ENCODE results near the gene TUBB4B. TPM values are rescaled to one million over a fixed set of nuclear protein-coding genes. Genes with fewer than 3 reads are reported as not detected.
A peak's percentile ranks its signal among the peaks of the same experiment; 100 is the strongest.

The TUBB4B gene
- total RNA-seq, 1 donor from 2014 or later, result 191 TPM

DNA sequence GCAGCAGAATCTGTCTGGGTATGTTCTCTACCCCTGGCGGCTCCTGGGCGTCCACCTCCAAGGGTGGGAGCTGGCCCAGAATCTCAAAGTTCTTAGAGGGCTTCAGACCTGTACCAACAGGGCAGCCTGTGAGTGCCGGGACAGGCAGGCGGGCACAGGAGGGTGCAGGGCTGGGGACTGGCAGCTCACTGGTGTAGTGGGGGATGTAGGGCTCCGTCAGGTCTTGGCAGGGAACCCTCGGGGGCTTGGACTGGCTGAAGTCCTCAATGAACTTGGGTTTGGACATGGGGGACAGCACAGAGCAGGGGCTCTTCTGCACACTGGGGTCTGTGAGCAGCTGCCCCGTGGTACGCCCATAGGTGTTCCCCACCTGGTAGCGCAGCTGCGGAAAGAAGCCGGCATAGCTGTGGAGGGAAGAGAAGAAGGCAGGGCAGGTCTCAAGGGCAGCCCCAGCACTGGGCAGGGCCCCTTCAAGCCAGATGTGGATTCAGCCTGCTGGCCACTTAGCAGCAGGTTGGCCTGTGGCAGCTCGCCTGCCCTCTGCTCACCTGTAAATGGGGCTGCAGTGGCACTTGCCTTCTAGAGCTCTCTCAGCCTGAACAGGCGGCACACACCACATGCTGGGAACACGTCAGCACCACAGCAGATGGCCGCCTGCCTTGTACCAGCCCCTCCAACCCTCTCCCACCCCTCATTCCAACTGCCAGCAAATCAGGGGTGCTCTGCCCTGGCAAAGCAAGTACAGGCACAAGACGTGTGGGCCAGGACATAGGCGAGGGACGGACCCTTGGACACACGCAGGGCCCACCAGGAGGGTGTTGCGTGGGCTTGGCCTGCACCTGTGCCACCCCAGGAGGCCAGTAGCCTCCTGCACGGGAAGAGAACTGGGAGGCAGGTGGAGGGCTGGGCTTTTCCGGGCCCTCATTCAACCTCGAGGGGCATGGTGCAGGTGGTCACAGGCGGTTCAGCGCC is 4.6 kb downstream of the TUBB4B start:
- Histone ChIP-seq H3K9me3 (no peaks in the 10 kb centered on the region), H3K36me3 (peaks cover 21% of the 10 kb centered on the region), H3K27me3 (no peaks in the 10 kb centered on the region), H3K4me3 (no peak overlapping the region), H3K27ac (no peak overlapping the region), H3K4me1 (peaks cover 30% of the 10 kb centered on the region)
- ATAC-seq (no peak), DNase-seq (no peak)
- intact Hi-C loops (cut with DNase I), result no loop called here
- TF ChIP-seq, protein P1, sequence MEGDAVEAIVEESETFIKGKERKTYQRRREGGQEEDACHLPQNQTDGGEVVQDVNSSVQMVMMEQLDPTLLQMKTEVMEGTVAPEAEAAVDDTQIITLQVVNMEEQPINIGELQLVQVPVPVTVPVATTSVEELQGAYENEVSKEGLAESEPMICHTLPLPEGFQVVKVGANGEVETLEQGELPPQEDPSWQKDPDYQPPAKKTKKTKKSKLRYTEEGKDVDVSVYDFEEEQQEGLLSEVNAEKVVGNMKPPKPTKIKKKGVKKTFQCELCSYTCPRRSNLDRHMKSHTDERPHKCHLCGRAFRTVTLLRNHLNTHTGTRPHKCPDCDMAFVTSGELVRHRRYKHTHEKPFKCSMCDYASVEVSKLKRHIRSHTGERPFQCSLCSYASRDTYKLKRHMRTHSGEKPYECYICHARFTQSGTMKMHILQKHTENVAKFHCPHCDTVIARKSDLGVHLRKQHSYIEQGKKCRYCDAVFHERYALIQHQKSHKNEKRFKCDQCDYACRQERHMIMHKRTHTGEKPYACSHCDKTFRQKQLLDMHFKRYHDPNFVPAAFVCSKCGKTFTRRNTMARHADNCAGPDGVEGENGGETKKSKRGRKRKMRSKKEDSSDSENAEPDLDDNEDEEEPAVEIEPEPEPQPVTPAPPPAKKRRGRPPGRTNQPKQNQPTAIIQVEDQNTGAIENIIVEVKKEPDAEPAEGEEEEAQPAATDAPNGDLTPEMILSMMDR (IDR thresholded peaks at IDR 0.05), result no peak

DNA sequence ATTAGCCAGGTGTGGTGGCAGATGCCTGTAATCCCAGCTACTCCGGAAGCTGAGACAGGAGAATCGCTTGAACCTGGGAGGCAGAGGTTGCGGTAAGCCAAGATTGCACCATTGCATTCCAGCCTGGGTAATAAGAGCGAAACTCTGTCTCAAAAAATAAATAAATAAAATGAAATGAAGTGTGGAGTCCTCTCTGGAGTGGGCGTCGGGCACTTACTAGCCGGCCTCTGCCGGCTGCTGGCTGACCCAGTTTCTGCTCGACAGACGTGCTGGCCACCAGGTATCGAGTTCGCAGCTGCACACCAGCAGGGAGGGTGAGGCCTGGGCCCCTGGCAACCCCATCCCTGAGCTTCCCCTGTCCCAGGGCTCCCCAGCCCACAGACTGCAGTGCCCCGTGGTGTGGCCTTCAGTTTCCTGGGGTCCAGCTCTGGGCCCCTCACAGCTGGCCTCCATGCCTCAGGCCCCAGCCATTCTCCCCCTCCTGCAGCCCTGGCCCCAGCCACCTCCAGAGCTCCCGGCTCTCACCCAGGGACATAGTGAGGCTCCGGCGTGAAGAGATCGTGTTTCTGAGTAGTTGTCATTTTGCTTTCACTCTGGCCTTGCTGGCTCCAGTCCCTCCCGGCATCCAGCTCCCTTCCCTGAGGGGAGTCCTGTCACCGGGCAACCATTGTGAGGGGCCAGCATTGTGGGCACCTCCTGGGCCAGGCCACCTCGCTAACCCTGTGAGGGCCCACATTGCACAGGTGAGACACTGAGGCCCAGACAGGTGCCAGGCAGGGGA is 6.2 kb downstream of the TUBB4B start:
- DNase-seq (peak; percentile 86), ATAC-seq (peak; percentile 73)
- TF ChIP-seq, protein P1 (IDR thresholded peaks at IDR 0.05), result no peak
- H3K27me3 ChIP-seq, result no peaks in the 10 kb centered on the region
- H3K36me3 ChIP-seq, result peaks cover 17% of the 10 kb centered on the region
- no peak overlapping the region for H3K4me3 ChIP-seq
- H3K9me3 ChIP-seq, result no peaks in the 10 kb centered on the region
- peaks cover 24% of the 10 kb centered on the region for H3K4me1 ChIP-seq
- peak overlapping the region; percentile 63 for H3K27ac ChIP-seq
- intact Hi-C loops (cut with DNase I), result no loop called here

DNA sequence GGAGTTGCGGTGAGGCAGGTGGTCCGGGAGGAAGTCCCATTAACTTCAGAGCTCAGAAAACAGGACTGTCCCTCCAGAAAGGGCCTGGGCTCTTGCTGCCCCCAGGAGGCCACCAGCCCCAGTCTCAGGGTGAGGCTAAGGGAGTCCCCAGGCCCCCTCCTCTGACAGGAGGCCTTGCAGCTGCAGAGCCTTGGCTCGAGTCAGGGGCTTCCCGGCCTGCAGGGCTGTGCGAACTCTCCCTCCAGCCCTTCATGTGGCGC is 6.8 kb downstream of the TUBB4B start:
- intact Hi-C loops (cut with DNase I), result no loop called here

DNA sequence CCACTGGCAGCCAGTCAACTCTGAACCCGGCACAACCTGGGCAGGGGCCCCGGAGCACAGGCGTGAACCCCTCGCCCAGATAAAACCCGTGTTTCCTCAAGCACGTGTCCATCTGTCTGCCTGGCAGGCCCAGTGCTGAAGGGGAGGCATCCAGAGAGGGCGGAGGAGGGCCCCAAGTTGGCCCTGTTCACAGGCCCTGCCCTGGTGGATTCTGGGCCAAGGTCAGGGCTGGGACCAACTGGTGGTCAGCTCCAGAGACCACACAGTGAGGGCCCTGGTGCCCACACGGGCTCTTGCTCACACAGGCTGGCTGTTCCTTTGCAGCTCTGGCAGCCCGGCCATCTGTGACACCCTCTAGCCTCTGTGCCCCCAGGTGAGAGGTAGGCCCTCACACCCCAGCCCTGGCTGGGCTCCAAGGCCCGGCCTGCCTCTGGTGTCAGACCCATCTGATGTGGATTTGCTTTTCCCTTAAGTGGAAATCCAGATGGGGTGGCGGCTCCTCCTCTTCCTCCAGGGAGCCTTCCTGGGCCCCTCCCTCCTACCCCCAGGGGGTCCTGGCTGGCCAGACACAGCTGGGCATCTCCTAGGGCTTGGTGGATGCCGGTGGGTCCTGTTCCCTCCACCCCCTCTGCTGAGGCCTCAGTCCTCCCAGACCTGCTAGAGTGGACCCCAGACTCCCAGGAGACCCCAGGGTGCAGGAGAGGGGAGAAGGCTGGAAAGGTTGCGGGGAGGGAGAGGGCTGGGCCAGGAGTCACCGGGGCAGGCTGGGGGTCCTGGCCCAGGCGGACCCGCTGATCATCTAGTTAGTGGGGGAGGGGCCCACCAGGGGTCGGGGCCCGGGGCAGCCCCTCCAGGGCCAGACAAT is 9.5 kb downstream of the TUBB4B start:
- H3K27me3 ChIP-seq, result no peaks in the 10 kb centered on the region
- H3K36me3 ChIP-seq, result no peaks in the 10 kb centered on the region
- DNase-seq, result no peak
- H3K4me3 ChIP-seq, result no peak overlapping the region
- ATAC-seq, result no peak
- no peaks in the 10 kb centered on the region for H3K9me3 ChIP-seq
- intact Hi-C loops (cut with DNase I), result no loop called here
- no peak overlapping the region for H3K27ac ChIP-seq
- TF ChIP-seq, protein P1 (IDR thresholded peaks at IDR 0.05), result no peak
- H3K4me1 ChIP-seq, result peaks cover 12% of the 10 kb centered on the region

More for the DNA sequence above, 6.8 kb downstream of the TUBB4B start:
- Histone ChIP-seq H3K9me3 (no peaks in the 10 kb centered on the region), H3K36me3 (peaks cover 11% of the 10 kb centered on the region), H3K4me1 (peaks cover 19% of the 10 kb centered on the region), H3K27me3 (no peaks in the 10 kb centered on the region), H3K4me3 (no peak overlapping the region), H3K27ac (peak overlapping the region; percentile 63)
- no peak for ATAC-seq
- DNase-seq, result no peak
- TF ChIP-seq, protein P1 (IDR thresholded peaks at IDR 0.05), result no peak

DNA sequence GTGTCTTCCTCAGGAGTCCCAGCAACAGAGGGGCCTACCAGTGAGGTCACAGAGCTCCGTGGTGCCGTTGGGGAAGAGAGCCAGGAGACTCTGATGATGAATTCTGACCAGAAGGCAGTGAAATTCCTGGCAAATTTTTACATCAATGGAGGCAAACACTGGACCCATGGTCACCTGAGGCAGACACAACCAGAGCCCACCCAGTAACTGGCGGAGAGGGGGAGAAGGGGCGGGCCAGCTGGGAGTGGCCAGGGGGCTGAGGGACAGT is 10.0 kb downstream of the TUBB4B start, which contains the start of gene STPG3:
STPG3 (plus strand) TSS at position 93 of the 268 bp plus-strand sequence; CDS start at position 94, 1 bp downstream.
- ATAC-seq (no peak), DNase-seq (no peak)
- Histone ChIP-seq H3K4me1 (peaks cover 15% of the 10 kb centered on the region), H3K27me3 (no peaks in the 10 kb centered on the region), H3K4me3 (no peak within 1 kb of the TSS), H3K36me3 (no peaks in the 10 kb centered on the region), H3K27ac (no peak within 1 kb of the TSS), H3K9me3 (no peaks in the 10 kb centered on the region)
- intact Hi-C loops (cut with DNase I), result no loop called here
- TF ChIP-seq, protein P1 (IDR thresholded peaks at IDR 0.05), result no peak
